ENCODE results near the gene CYBA. TPM values are rescaled to one million over a fixed set of nuclear protein-coding genes. Genes with fewer than 3 reads are reported as not detected.

Gene CYBA
- total RNA-seq, 3 donors from 2014 or later (not counting 1 experiment from before 2014, with no cell fraction given): 1,001 to 1,351 (median 1,051) TPM

DNA sequence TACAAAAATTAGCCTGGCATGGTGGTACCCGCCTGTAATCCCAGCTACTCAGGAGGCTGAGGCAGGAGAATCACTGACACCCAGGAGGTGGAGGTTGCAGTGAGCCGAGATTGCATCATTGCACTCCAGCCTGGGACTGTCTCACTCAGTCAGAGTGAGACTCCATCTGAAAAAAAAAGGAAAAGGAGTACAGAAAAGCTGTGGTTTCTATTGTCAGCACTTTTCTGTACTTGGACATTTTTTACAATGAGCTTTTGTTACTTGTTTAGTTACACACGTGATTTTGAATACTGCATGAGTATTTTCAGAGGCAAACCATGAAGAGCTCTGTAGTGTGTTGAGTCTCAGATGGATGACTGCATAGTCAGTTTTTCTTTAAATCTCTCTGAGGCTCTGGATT is 54.4 kb downstream of the CYBA start:
- H3K36me3 Mint-ChIP-seq: no peaks in the 10 kb centered on the region
- WGBS (ENCODE audit: insufficient coverage): 79% methylated on average over 3 of the region's 3 CpGs
- H3K27me3 Mint-ChIP-seq (ENCODE audit: low read depth in 2 of 2): no peaks in the 10 kb centered on the region
- no peak overlapping the region for H3K27ac Mint-ChIP-seq
- H3K9me3 ChIP-seq (ENCODE audit: control insufficient read depth, insufficient read depth, low read length): no peaks in the 10 kb centered on the region
- no peak overlapping the region for H3K4me3 Mint-ChIP-seq
- no peaks in the 10 kb centered on the region for H3K9me3 Mint-ChIP-seq
- no peak overlapping the region for H3K27ac ChIP-seq (ENCODE audit: low read length)
- no peak overlapping the region for H3K4me3 ChIP-seq (ENCODE audit: low read length)
- TF ChIP-seq, protein P1, sequence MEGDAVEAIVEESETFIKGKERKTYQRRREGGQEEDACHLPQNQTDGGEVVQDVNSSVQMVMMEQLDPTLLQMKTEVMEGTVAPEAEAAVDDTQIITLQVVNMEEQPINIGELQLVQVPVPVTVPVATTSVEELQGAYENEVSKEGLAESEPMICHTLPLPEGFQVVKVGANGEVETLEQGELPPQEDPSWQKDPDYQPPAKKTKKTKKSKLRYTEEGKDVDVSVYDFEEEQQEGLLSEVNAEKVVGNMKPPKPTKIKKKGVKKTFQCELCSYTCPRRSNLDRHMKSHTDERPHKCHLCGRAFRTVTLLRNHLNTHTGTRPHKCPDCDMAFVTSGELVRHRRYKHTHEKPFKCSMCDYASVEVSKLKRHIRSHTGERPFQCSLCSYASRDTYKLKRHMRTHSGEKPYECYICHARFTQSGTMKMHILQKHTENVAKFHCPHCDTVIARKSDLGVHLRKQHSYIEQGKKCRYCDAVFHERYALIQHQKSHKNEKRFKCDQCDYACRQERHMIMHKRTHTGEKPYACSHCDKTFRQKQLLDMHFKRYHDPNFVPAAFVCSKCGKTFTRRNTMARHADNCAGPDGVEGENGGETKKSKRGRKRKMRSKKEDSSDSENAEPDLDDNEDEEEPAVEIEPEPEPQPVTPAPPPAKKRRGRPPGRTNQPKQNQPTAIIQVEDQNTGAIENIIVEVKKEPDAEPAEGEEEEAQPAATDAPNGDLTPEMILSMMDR (IDR thresholded peaks at IDR 0.05): no peak
- H3K36me3 ChIP-seq (ENCODE audit: control insufficient read depth, insufficient read depth, low read length): peaks cover 41% of the 10 kb centered on the region
- H3K4me1 Mint-ChIP-seq: peaks cover 8% of the 10 kb centered on the region in 2 donors
- H3K27me3 ChIP-seq (ENCODE audit: control insufficient read depth, insufficient read depth, low read length): no peaks in the 10 kb centered on the region
- intact Hi-C loops (cut with micrococcal nuclease): no loop called here
- DNase-seq: no peak
- ATAC-seq: no peak
- H3K4me1 ChIP-seq (ENCODE audit: control insufficient read depth, insufficient read depth, low read length): peaks cover 3% of the 10 kb centered on the region

DNA sequence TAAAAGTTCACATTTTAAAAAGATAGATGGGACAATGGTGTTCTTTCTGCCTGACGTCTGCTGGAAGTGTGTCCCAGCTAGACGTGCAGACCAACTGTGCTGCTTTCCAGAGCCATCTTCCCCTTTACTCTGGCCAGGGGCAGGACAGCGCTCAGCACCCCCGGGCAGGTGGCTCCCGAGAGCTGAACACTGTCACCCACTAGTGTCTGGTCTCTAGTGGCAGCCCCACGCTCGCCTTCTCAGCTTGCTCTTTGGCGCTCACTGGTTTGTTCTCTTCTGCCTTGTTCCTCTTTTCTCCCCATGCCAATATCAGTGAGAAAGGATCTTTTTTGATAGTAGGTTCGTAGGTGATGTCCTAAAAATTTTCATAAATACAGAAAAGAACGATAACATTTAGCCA is 54.9 kb downstream of the CYBA start:
- Mint-ChIP-seq H3K4me3 (no peak overlapping the region), H3K27ac (no peak overlapping the region), H3K36me3 (no peaks in the 10 kb centered on the region), H3K9me3 (no peaks in the 10 kb centered on the region), H3K27me3 (ENCODE audit: low read depth in 2 of 2) (no peaks in the 10 kb centered on the region), H3K4me1 (peaks cover 9 to 10% of the 10 kb centered on the region in 2 donors)
- Histone ChIP-seq H3K9me3 (ENCODE audit: control insufficient read depth, insufficient read depth, low read length) (no peaks in the 10 kb centered on the region), H3K36me3 (ENCODE audit: control insufficient read depth, insufficient read depth, low read length) (peaks cover 36% of the 10 kb centered on the region), H3K4me3 (ENCODE audit: low read length) (no peak overlapping the region), H3K4me1 (ENCODE audit: control insufficient read depth, insufficient read depth, low read length) (peaks cover 3% of the 10 kb centered on the region), H3K27me3 (ENCODE audit: control insufficient read depth, insufficient read depth, low read length) (no peaks in the 10 kb centered on the region), H3K27ac (ENCODE audit: low read length) (no peak overlapping the region)
- intact Hi-C loops (cut with micrococcal nuclease): no loop called here
- 95% methylated on average over 9 of the region's 10 CpGs for WGBS (ENCODE audit: insufficient coverage)
- DNase-seq (no peak), ATAC-seq (no peak)
- TF ChIP-seq, protein P1 (IDR thresholded peaks at IDR 0.05): no peak

DNA sequence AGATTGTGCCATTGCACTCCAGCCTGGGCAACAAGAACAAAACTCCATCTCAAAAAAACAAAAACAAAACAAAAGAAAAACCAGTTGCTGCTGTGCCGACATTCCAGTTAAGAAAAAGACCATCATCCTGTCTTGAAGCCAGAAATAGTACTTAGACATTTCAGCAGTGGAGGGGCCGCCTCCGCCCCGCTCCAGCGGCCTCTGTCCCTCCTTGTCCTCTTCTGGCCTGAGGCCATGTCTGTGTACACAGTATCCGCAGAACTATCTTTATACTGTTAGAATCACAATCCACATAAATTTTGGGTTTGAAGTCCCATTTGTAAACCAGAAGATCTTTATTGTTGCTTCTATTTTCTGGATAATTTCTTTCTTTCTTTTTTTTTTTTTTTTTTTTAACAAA is 55.8 kb downstream of the CYBA start:
- DNase-seq (no peak), ATAC-seq (no peak)
- over 99% methylated on average over 6 of the region's 6 CpGs for WGBS (ENCODE audit: insufficient coverage)
- H3K4me3 ChIP-seq (ENCODE audit: low read length): no peak overlapping the region
- Mint-ChIP-seq H3K9me3 (no peaks in the 10 kb centered on the region), H3K36me3 (no peaks in the 10 kb centered on the region), H3K27me3 (ENCODE audit: low read depth in 2 of 2) (no peaks in the 10 kb centered on the region), H3K4me1 (peaks cover 9 to 10% of the 10 kb centered on the region in 2 donors), H3K27ac (no peak overlapping the region), H3K4me3 (no peak overlapping the region)
- H3K36me3 ChIP-seq (ENCODE audit: control insufficient read depth, insufficient read depth, low read length): peaks cover 31% of the 10 kb centered on the region
- intact Hi-C loops (cut with micrococcal nuclease): no loop called here
- no peaks in the 10 kb centered on the region for H3K9me3 ChIP-seq (ENCODE audit: control insufficient read depth, insufficient read depth, low read length)
- H3K27me3 ChIP-seq (ENCODE audit: control insufficient read depth, insufficient read depth, low read length): no peaks in the 10 kb centered on the region
- H3K4me1 ChIP-seq (ENCODE audit: control insufficient read depth, insufficient read depth, low read length): peaks cover 3% of the 10 kb centered on the region
- TF ChIP-seq, protein P1 (IDR thresholded peaks at IDR 0.05): no peak
- H3K27ac ChIP-seq (ENCODE audit: low read length): no peak overlapping the region

DNA sequence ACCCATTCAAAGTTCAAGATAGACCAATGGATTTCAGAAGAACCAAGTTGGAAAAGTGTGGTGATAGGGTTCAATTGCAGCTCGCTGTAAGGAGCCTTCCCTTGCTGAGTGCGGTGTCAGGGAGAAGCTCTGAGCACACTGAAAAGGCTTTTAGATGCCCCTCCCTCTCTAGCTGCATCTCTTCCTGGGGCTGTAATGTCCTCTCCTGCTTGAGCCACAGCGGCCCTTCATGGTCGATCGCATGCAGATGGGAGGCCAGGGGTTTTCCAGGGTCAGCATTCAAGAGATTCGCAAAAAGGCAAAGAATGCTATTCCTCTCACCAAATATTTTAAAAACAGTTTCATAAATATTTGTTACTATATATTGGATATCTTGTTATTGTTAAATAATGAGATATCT is 56.9 kb downstream of the CYBA start:
- no peak for ATAC-seq
- intact Hi-C loops (cut with micrococcal nuclease): no loop called here
- H3K36me3 ChIP-seq (ENCODE audit: control insufficient read depth, insufficient read depth, low read length): peaks cover 29% of the 10 kb centered on the region
- H3K4me3 Mint-ChIP-seq: no peak overlapping the region
- H3K9me3 ChIP-seq (ENCODE audit: control insufficient read depth, insufficient read depth, low read length): no peaks in the 10 kb centered on the region
- H3K4me1 ChIP-seq (ENCODE audit: control insufficient read depth, insufficient read depth, low read length): peaks cover under 1% of the 10 kb centered on the region
- H3K27me3 ChIP-seq (ENCODE audit: control insufficient read depth, insufficient read depth, low read length): no peaks in the 10 kb centered on the region
- WGBS (ENCODE audit: insufficient coverage): 96% methylated on average over 5 of the region's 6 CpGs
- TF ChIP-seq, protein P1 (IDR thresholded peaks at IDR 0.05): no peak
- no peak overlapping the region for H3K27ac ChIP-seq (ENCODE audit: low read length)
- no peak for DNase-seq
- H3K9me3 Mint-ChIP-seq: no peaks in the 10 kb centered on the region
- H3K27ac Mint-ChIP-seq: no peak overlapping the region
- no peaks in the 10 kb centered on the region for H3K27me3 Mint-ChIP-seq (ENCODE audit: low read depth in 2 of 2)
- H3K4me3 ChIP-seq (ENCODE audit: low read length): no peak overlapping the region
- H3K36me3 Mint-ChIP-seq: peaks cover 9% of the 10 kb centered on the region
- H3K4me1 Mint-ChIP-seq: peaks cover 10 to 15% of the 10 kb centered on the region in 2 donors
